ENCODE data around the gene DNAH8.

The DNAH8 gene, protein sequence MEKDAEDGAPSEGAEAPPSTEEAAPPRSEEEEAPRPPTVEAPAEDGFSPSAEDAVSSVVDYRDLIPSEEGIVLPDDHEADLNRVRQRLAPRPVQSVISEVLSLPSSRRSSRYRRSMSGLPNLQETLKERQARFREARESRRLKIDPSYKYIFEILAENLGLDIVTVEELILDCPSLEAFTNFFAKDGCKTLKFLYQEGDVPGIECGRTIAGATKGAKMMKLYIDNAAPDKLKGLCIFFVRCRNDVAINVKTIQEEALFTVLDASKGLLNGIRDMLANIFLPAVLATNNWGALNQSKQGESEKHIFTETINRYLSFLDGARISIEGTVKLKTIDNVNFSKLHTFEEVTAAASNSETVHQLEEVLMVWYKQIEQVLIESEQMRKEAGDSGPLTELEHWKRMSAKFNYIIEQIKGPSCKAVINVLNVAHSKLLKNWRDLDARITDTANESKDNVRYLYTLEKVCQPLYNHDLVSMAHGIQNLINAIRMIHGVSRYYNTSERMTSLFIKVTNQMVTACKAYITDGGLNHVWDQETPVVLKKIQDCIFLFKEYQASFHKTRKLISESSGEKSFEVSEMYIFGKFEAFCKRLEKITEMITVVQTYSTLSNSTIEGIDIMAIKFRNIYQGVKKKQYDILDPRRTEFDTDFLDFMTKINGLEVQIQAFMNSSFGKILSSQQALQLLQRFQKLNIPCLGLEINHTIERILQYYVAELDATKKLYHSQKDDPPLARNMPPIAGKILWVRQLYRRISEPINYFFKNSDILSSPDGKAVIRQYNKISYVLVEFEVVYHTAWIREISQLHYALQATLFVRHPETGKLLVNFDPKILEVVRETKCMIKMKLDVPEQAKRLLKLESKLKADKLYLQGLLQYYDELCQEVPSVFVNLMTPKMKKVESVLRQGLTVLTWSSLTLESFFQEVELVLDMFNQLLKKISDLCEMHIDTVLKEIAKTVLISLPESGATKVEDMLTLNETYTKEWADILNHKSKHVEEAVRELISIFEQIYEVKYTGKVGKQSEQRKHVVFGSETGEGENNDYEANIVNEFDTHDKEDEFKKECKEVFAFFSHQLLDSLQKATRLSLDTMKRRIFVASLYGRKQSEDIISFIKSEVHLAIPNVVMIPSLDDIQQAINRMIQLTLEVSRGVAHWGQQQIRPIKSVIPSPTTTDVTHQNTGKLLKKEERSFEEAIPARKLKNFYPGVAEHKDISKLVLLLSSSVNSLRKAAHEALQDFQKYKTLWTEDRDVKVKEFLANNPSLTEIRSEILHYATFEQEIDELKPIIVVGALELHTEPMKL (N-terminal part only)

DNA sequence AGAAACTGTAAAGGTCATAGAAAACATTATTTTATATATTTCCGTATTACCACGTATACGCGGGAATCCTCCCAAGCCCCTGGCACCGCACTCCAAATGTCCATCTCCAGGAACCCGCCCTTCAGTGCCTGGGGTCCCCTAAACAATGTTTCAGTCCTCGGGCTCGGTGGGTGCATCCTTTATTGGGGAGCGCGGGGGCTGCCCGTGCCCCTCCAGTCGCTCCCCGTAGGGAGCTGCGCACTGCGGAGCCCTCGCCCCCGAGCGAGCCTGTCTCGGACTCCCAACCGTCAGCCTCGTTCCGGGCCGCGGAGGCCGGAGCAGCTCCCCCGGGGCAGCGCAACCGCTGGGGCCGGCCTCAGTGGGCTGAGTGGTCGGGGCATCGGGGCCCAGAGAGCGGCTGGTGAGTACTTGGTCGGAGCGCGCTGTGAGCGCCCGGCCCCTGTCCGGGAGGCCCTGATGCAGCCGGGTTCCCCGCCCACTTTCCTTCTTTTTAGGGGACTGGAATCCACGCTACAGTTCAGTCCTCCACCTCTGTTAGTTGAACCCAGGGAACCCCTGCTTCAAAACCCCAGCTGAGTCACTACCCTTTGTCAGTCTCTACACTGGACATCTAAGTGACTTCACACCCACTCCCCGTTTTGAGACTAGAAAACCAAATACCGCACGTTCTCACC lies at the start of gene DNAH8:
TSS of gene DNAH8 (plus strand) at position 296 of the 674 bp plus-strand sequence. CDS start 7,499 bp downstream, outside the sequence.
- DNase-seq (ENCODE audit: low read depth in 2 of 2): peak in 1 of 2 donors; percentile 3

GRCh38 chr6:38671885-38672467 lies 43.1 kb upstream of the DNAH8 start:
- DNase-seq (ENCODE audit: low read depth in 2 of 2): peak in 1 of 2 donors; percentile 13

DNA sequence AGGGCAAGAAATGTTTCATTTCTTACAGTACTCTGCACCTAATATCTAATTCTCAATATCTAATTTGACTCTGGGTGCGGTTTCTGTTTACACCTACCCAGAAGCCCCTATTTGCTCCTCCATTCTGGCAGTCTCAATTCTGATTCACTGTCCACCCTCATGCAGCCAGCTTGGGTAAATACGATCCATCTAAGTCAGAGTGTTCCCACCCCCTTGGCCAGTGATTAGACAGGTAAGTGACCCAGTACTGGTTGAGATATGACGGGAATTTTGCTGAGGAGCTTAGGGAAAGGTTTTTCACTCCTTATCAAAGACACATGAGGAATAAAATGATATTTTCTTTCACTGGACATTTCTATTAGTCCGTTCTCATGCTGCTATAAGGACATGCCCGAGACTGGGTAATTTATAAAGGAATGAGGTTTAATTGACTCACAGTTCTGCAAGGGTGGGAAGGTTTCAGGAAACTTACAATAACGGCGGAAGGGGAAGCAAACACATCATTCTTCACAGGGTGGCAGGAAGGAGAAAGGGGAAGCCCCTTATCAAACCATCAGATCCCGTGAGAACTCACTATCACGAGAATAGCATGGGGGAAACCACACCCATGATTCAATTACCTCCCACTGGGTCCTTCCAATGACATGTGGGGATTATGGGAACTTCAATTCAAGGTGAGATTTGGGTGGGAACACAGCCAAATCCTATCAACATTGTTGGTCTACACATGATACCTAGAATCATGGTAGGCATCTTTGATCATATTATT lies 41.5 kb upstream of the DNAH8 start:
- DNase-seq (ENCODE audit: low read depth in 2 of 2): no peak

- DNase-seq (ENCODE audit: low read depth in 2 of 2): no peak
Observed at GRCh38 chr6:38676236-38676973, 38.7 kb upstream of the DNAH8 start.

- no peak for DNase-seq (ENCODE audit: low read depth in 2 of 2)
Observed at GRCh38 chr6:38676974-38677544, 38.1 kb upstream of the DNAH8 start.

- no peak for DNase-seq (ENCODE audit: low read depth in 2 of 2)
Observed at GRCh38 chr6:38678178-38678760, 36.8 kb upstream of the DNAH8 start.

- no peak for DNase-seq (ENCODE audit: low read depth in 2 of 2)
Observed at GRCh38 chr6:38679668-38680067, 35.4 kb upstream of the DNAH8 start.

DNA sequence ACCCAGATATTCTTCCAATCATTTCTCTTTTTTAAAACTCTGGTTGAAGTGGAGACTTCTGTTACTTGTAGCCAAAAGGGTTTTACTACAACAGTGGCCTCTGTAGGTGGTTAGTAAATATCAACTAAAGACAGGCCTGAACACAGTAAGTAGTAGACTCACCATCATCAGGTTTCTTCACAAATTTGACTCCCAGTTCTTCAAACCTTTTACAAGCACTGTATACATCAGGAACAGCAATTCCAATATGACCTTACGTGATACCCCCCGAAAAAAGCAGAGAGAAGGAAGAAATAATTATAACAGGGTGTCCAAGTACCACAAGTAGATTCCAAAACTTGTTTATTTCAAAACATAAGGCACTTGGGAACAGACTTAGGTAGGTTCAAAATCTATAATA lies 33.3 kb upstream of the DNAH8 start:
- DNase-seq (ENCODE audit: low read depth in 2 of 2): no peak

DNA sequence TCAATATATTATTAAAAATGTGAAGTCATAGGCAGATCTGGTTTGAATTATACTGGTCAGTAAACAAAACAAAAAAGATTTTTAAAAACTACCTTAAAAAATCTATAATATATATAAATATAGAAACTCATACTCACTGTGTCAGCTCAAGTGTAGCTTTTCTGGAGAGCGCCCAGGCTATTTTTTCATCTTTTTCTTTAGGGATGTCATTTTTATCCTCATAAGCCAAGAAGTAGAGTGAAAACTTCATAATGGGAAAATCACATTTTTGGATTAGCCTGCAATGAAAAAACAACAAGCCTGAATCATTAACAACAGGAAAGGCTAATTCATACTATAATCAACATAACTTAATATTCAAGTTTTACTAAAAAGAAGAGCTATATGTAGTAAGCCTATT lies 30.9 kb upstream of the DNAH8 start:
- DNase-seq (ENCODE audit: low read depth in 2 of 2): no peak

DNA sequence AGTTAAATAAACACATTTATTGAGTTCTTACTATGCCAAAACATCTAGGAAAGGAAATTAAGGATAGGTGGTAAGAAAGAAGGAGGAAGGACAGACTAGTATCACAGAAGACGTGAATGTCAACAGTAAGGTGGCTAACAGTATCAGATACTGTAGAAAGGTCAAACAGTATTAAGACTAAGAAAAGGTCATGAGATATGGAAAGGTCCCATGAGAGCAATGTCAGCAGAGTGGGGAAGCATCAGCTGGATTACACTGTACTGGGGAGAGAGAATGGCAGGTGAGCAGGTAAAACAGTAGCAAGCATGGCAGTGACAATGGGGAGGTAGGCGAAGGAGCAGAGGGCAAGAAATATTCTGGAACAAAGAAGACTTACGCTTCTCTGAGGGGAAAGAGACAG lies 30.2 kb upstream of the DNAH8 start:
- DNase-seq (ENCODE audit: low read depth in 2 of 2): no peak

GRCh38 chr6:38686270-38687042 lies 28.7 kb upstream of the DNAH8 start:
- DNase-seq (ENCODE audit: low read depth in 2 of 2): no peak

DNA sequence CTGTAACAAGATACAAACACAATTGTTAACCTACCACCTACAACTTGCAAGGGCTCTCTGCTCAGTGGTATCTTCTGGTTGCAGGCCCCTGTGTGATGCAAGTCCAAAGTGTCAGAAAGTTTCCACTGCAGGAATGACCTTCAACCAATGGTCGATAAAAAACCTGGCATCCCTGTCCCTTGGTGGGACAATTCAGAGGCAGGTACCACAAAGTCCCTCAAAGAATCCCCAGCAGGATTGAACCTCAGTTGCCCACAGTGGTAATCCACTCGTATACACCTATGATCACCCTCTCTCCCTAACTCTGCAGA lies 28.1 kb upstream of the DNAH8 start:
- no peak for DNase-seq (ENCODE audit: low read depth in 2 of 2)

- no peak for DNase-seq (ENCODE audit: low read depth in 2 of 2)
Observed at GRCh38 chr6:38687549-38687948, 27.6 kb upstream of the DNAH8 start.

DNA sequence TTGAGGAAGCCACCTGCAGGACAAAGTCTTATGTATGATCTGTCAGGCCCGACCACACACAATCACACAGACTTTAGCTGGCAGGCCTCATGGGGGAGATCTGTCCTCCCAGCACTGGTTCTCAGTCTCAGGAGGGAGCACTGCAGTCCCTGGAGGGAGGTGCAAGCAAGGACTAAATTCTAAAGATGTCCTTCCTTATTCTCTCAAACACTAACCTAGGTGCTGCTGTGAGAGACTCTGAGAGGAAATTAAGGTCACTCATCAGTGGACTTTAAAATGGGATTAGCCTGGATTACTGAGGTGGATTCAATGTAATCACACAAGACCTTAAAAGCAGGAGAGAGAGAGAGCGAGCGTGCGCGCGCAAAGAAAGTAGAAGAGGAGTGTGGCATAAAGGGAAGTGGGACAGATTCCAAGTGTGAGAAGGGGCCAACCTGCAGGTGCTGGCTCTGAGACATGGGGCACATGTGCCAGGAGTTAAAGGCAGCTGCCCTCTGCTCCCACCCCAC lies 26.5 kb upstream of the DNAH8 start:
- no peak for DNase-seq (ENCODE audit: low read depth in 2 of 2)

DNA sequence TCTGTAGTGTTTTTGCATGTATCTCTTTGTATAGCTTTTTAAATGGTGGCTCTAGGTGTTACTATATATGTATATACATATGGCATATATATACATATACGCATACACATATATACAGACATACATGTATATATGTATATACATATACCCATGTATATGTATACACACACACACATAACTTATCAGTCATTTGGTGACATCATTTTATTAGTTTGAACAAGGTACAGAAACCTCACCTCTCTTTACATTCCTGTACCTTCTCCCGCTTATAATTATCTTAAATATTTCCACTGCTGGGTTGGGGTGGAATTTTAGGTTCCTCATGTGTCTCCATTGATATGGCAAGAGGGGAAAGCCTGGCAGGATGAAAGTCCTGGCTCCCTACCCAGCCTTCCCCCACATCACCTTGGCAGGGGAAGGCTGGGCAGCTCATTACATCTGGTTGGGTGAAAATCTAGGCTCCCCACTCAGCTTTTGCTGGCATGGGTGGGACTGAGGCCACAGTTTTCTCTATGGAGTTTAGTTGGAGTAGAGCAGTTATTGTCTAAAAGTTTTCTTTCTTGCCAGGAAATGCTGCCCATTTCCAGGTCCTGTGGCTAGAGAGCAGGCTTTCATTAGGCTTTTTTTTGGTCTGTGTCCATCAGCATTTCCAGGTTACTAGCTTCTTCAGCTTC lies 19.7 kb upstream of the DNAH8 start:
- no peak for DNase-seq (ENCODE audit: low read depth in 2 of 2)

DNA sequence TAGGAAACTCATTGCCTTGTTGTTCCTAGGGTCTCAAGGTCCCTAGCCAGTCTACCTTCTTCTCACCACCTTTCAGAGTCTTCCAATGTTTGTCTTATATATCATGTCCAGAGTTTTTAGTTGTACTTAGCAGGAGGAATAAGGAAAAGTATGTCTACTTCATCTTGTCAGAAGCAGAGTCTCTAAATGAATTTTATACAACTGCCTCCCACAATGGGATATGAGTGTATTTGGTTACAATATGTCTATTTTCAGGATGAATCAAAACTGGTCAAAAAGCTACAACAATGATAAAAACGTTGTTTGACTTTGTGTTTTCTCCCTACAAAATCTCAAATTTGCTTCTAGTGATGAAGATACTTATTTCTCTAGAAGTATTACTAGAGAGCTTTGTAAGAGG lies 19.2 kb upstream of the DNAH8 start:
- DNase-seq (ENCODE audit: low read depth in 2 of 2): no peak

DNA sequence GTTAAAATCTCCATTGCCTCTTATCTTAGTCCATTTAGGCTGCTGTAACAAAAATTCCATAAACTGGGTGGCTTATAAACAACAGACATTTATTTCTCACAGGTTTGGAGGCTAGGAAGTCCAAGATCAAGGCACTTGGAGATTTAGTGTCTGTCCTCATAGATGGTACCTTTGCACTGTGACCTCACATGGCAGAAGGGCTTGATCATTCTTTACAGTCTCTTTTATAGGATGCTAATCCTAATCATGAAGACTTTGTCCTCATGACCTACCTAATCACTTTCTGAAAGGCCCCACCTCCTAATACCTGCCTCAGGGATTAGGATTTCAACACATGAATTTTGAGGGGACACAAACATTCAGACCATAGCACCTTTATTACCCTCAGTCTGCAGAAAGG lies 18.8 kb upstream of the DNAH8 start:
- no peak for DNase-seq (ENCODE audit: low read depth in 2 of 2)

All from stimulated activated CD4-positive, alpha-beta T cell treated with anti-CD3 and anti-CD28 coated beads, Interleukin-1b, Interleukin-23, amount 100 ng/mL, for 4 hours (primary cell).